NB4 (cell line): ENCODE data around the gene ARHGEF9.

Experiments
- TF ChIP-seq, protein P1 (sequence below): IDR thresholded peaks from one replicate; pipeline ENCODE4 v1.5.1; 2012; ENCODE audit warnings: low read depth, low read length
- TF ChIP-seq, protein P2 (sequence below): IDR thresholded peaks from 2 replicates; pipeline ENCODE4 v1.6.1; 2011; ENCODE audit warnings: low read depth, low read length

DNA sequence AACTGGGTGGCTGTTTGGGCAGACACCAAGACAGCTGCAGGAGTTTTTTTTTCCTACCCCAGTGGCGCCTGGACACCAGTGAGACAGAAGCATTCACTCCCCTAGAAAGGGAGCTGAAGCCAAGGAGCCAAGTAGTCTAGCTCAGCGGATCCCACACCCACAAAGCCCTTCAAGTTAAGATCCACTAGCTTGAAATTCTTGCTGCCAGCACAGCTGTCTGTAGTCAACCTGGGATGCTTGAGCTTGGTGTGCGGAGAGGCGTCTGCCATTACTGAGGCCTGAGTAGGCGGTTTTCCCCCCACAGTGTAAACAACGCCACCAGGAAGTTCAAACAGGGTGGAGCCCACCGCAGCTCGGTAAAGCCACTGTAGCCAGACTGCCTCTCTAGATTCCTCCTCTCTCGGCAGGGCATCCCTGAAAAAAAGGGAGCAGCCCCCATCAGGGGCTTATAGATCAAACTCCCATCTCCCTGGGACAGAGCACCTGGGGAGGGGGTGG, 171.4 kb downstream of the ARHGEF9 start:
- TF ChIP-seq, protein P1, sequence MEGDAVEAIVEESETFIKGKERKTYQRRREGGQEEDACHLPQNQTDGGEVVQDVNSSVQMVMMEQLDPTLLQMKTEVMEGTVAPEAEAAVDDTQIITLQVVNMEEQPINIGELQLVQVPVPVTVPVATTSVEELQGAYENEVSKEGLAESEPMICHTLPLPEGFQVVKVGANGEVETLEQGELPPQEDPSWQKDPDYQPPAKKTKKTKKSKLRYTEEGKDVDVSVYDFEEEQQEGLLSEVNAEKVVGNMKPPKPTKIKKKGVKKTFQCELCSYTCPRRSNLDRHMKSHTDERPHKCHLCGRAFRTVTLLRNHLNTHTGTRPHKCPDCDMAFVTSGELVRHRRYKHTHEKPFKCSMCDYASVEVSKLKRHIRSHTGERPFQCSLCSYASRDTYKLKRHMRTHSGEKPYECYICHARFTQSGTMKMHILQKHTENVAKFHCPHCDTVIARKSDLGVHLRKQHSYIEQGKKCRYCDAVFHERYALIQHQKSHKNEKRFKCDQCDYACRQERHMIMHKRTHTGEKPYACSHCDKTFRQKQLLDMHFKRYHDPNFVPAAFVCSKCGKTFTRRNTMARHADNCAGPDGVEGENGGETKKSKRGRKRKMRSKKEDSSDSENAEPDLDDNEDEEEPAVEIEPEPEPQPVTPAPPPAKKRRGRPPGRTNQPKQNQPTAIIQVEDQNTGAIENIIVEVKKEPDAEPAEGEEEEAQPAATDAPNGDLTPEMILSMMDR: no peak
- TF ChIP-seq, protein P2, sequence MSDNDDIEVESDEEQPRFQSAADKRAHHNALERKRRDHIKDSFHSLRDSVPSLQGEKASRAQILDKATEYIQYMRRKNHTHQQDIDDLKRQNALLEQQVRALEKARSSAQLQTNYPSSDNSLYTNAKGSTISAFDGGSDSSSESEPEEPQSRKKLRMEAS: no peak
